Heart left ventricle (tissue), 13 donors: ENCODE measurements around the gene GADL1.

Experiments
- CTCF ChIP-seq, 12 donors: fragments of 200-600 bp; sonication (generic) in 4 of 12; IDR thresholded peaks; one replicate each; pipeline versions ENCODE4 v1.5.0 to v1.8.0; 2018 to 2022; ENCODE audit warnings: antibody characterized with exemption in 12 of 12, mild to moderate bottlenecking in 5 of 12
- POLR2A ChIP-seq, 2 donors: fragments of 450-650 bp; IDR thresholded peaks; one replicate each; pipeline ENCODE4 v1.6.1; 2017; ENCODE audit warnings: antibody characterized with exemption in 2 of 2, mild to moderate bottlenecking in 2 of 2, moderate library complexity in 2 of 2
- donor health status: ischemic (EF 13 %, LVEDD 7.1; RV severe dilation, severe dysfunction).
- donor health status: DM: no; HTN: yes; CAD: no.
- donor health status: DM: no; HTN: no; CAD: no.
- donor health status: ischemic (EF 25% LVEDD 6.9; RV normal size, moderate dysfunction).
- donor health status: ischemic (EF 25% LVEDD 5.7; RV mildly dilated, moderate dysfunction).
- donor health status: ischemic (EF 35%, LVEDD 5.7; RV mildly dilated, moderate dysfunction).
- donor health status: nonischemic (EF 11% LVEDD 7.7; RV severe dilation, severe dysfunction).
- donor health status: DM: yes; HTN: yes; CAD: no.
- donor health status: PGD.
- donor health status: ischemic (EF 29% LVEDD 5.4; RV normal size, mild dysfunction).
- donor health status: nonischemic (EF 23%, LVEDD 6.1; RV moderate dilation, normal function).

GRCh38 chr3:30711867-30712266, 182.6 kb downstream of the GADL1 start:
- TF ChIP-seq CTCF (IDR thresholded peaks at IDR 0.05) (no peak), POLR2A (IDR thresholded peaks at IDR 0.05) (no peak)
